22Rv1 (cell line): ENCODE data around the gene SYNDIG1.

Experiments
- H3K27ac ChIP-seq: fragments of 450-650 bp; 2 replicates; pipeline ENCODE4 v1.5.1; 2017
- ZFX ChIP-seq: fragments of 450-650 bp; IDR thresholded peaks from 2 replicates; pipeline ENCODE4 v1.6.1; 2017; ENCODE audit warnings: antibody characterized with exemption, borderline replicate concordance
- TF ChIP-seq, protein P1 (sequence below): fragments of 450-650 bp; IDR thresholded peaks from 2 replicates; pipeline ENCODE4 v1.5.1; 2017; ENCODE audit warnings: mild to moderate bottlenecking

The SYNDIG1 gene

DNA sequence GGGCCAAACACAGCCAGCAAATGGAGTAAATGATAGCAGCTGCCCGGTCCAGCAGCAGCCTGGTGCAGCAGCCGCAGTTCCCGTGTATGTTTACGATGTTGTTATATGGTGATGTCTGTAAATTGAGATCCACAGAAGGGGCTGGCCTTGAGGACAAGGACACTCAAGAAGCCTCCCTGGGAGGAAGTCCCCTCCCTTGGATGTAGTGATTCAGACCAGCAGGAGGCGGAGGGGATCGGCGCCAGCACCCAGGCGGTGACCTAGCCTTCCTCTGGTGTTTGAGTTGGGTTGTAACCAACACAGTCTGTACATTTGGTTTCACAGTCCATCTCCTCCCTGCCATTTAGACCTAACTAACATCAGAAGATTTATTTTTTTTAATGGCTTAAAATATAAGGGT lies 187.8 kb downstream of the SYNDIG1 start:
- no peak overlapping the region for H3K27ac ChIP-seq
- no peak for TF ChIP-seq ZFX

DNA sequence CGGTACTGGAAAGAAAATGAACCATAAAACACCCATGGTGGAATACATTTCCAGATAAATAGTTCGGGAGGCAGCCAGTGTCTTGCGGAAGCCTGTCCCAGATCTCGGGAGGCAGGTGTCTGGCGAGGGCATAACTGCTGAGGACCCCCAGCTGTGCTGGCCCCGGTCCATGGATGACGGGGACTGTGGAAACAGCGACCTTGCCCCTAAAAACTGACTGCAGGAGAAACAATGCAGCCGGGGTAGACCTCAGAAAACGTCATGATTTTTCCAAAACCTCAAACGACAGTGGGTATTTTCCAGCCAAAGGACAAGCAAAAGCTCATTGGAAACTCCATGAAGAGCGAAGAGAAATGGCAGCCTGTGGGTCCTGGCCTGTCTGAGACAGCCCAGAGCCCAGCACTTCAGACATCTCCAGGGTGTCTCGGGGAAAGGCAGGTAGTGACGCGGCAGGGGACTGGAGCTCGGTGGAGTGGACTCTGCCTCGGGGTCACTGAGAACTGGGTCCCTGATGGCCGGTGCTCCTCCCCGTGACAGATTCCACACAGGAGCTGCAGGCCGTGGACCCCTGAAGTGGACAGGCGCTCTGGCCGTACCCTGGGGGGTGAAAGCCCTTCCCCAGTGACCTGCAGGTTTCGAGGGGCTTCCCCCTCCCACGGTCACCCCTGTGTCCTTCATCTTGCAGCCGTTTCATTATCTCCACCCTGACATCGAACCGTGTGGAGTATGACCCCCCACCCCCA lies 188.6 kb downstream of the SYNDIG1 start:
- TF ChIP-seq, protein P1, sequence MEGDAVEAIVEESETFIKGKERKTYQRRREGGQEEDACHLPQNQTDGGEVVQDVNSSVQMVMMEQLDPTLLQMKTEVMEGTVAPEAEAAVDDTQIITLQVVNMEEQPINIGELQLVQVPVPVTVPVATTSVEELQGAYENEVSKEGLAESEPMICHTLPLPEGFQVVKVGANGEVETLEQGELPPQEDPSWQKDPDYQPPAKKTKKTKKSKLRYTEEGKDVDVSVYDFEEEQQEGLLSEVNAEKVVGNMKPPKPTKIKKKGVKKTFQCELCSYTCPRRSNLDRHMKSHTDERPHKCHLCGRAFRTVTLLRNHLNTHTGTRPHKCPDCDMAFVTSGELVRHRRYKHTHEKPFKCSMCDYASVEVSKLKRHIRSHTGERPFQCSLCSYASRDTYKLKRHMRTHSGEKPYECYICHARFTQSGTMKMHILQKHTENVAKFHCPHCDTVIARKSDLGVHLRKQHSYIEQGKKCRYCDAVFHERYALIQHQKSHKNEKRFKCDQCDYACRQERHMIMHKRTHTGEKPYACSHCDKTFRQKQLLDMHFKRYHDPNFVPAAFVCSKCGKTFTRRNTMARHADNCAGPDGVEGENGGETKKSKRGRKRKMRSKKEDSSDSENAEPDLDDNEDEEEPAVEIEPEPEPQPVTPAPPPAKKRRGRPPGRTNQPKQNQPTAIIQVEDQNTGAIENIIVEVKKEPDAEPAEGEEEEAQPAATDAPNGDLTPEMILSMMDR: no peak
- TF ChIP-seq ZFX: no peak
- no peak overlapping the region for H3K27ac ChIP-seq

DNA sequence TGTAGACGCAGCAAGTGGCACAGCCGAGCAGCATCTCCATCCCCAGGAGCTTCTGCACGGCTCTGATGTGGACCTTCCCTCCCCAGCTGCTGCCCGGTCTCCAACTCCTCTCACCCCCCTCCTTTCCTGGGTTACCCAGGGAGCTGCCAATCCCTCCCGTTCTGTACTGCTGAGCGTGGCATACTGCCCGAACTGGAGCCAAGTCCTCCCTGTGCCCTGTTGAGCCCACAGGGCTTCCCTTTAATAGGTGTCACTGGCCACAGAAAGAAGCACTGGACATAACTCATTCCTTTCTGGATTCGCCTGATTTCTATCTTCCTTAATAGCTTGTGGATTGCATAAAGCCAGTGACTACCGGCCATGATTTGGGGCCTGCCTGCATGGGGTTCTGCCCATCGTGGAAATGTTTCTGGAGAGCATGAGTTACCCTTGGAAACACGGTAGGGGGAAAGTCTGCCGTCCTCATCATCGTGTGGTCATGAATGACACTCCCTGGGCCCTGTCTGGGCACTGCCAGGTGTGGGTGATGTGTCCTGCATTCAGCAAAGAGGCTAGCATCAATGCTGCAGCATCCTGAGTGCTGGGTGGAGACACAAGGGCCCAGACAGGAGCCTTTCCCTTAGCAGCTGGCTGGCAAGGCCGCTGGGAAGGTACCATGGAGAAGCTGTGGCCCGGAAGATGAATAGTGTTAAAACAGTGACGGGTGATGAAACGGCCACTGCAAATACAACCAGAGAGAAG lies 189.7 kb downstream of the SYNDIG1 start:
- no peak for TF ChIP-seq ZFX
- TF ChIP-seq, protein P1: no peak

DNA sequence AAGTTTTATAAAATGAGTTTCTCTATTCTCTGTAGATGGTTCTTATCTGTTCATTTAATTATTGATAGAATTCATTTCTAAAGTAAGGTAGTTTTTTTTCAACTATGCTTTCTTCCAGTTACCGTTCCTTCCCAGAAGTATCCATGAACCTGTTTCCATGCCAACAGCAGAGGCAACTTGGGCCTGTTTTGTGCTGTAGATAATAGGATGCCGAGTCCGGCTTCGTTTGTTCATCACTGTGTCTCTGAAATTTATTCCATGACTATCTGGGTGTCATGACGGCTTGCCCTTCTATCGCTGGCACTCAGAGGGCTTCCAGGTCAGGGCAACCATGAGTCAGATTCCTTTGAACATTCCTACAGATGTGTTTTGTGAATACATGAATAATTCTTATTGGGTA lies 190.4 kb downstream of the SYNDIG1 start:
- no peak overlapping the region for H3K27ac ChIP-seq
- TF ChIP-seq, protein P1: no peak
- TF ChIP-seq ZFX: no peak

More for the DNA sequence above, 189.7 kb downstream of the SYNDIG1 start:
- no peak overlapping the region for H3K27ac ChIP-seq

DNA sequence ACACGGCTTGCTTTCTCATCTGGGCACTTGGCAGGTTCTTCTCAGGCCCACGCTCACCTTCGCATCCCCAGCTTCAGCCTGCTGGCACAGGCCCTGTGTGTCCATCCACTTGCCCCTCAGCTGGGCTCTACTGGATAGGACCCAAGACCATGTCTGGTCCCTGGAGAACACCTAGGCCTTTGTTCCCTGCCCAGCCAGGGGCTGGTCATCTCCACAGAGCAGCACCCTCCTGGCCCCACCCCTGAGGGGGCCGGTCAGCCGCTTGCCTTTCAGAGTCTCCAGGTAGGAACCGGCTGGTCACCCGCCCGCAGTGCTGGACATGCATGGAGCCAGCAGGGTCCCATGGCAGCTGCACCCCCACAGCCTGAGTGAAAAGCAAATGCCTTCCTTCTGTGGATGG lies 191.2 kb downstream of the SYNDIG1 start:
- no peak overlapping the region for H3K27ac ChIP-seq
- TF ChIP-seq, protein P1: no peak
- no peak for TF ChIP-seq ZFX

DNA sequence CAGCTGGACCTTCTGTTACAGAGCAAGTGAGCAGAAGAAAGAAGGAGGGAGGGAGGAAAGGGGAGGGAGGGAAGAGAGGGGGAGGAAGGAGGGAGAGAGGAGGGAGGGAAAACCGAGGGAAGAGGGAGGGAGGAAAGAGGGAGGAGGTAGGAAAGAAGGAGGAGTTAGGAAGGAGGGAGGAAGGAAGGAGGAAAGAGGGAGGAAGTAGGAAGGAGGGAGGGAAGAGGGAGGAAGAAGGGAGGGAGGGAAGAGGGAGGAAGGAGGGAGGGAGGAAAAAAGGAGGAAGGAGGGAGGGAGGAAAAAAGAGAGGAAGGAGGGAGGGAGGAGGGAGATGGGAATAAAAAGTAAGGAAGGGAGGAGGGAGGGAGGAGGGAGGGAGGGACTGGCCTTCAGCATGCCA lies 191.8 kb downstream of the SYNDIG1 start:
- no peak for TF ChIP-seq ZFX
- TF ChIP-seq, protein P1: no peak
- no peak overlapping the region for H3K27ac ChIP-seq

DNA sequence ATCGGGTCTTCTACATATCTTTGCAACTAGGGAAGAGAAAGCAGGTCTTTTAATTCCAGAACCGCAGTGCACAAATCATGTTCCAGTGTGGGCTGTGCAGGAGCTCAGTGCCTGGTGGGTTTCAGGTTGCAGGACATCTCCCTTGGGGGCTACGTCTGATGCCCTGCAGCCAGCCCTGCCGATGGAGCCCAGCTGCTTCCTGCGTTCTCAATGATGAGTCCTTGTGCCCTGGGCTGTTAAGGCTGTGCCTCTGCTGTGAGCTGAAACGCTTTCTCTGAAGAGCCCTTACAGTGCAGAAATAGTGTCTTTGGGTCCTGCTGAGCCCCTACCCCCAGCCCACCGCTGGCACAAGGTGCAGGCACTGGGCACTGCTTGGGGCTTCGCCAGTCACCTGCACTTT lies 192.9 kb downstream of the SYNDIG1 start:
- no peak for TF ChIP-seq ZFX
- TF ChIP-seq, protein P1: no peak

More for the DNA sequence above, 192.9 kb downstream of the SYNDIG1 start:
- H3K27ac ChIP-seq: no peak overlapping the region
